ENCODE data around the gene KIR2DL3. TPM values are rescaled to one million over a fixed set of nuclear protein-coding genes. Genes with fewer than 3 reads are reported as not detected.

The KIR2DL3 gene
- polyA plus RNA-seq, 10 donors = 0.12 TPM; not detected in 9

DNA sequence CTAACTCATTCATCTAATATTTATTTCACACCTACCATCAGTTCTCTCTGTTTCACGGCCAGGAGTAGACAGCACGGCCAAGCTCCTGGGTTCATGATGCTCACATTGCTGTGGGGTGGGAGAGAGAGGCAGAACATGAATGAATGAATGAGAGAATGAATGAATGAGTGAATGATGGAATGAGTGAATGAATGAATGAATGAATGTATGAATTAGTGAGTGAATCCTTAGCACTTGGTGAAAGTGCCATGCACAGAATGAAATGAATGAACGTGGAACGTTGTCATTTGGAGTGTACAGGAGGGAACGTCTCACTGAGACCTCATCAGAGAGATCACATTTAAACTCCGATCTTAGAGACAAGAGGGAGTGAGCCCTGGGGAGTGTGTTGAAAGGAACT is 53.2 kb downstream of the KIR2DL3 start:
- no peak for DNase-seq

DNA sequence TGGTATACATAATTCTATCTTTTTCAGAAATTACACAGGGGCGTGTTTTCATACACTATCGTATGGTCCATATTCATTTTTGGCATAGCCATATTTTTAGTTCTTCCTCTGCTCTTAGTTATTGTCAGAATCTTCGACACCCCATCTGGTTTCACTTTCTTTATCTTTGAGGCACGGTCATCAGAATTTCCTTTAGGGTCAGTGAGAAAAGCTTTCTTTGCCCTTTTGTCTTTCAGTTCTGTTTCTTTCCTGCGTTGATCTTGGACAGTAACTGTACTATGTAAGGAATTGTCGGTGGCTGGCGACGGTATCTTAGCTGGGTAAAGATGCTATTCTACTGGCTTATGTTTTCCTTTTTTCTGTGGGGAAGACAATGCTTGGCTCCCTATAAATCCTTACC is 54.5 kb downstream of the KIR2DL3 start:
- DNase-seq = no peak

DNA sequence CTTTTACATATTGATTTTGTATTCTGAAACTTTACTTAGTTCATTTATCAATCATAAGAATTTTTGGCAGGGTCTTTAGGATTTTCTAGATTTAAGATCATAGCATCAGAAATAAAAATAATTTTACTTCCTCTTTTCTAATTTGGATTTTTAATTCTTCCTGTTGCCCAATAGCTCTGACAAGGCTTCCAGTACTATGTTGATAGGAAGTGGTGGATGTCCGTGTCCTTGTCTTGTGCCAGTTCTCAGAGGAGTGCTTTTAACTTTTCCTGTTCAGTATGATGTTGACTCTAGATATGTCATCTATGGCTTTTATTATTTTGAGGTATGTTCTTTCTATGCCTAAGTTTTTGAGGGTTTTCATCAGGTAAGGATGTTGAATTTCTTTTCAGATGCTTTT is 57.4 kb downstream of the KIR2DL3 start:
- no peak for DNase-seq

Other genes starting within 250 kb of the KIR2DL3 start
- gene LAIR2, start 235.7 kb upstream of the KIR2DL3 start, polyA plus RNA-seq (ENCODE audit: insufficient read length in 10 of 10) = 1 to 10 TPM in 1 of 10 donors, under 1 TPM in 2, not detected in 7; 0.64 to 2.6 (median 0.68) TPM
- 1 to 10 TPM in 3 of 10 donors, under 1 TPM in 7; 0.34 to 1.6 (median 0.91) TPM for gene LILRA2, start 164.7 kb upstream of the KIR2DL3 start, polyA plus RNA-seq (ENCODE audit: insufficient read length in 10 of 10)
- under 1 TPM; 0.29 to 0.95 (median 0.41) TPM for gene LILRA1, start 144.9 kb upstream of the KIR2DL3 start, polyA plus RNA-seq (ENCODE audit: insufficient read length in 10 of 10)
- gene LILRB1, start 108.0 kb upstream of the KIR2DL3 start, polyA plus RNA-seq (ENCODE audit: insufficient read length in 10 of 10) = 1 to 10 TPM in 9 of 10 donors, under 1 TPM in 1; 0.83 to 2.4 (median 1.4) TPM
- 1 to 10 TPM in 9 of 10 donors, under 1 TPM in 1; 0.72 to 2.0 (median 1.2) TPM for gene LILRB4, start 75.5 kb upstream of the KIR2DL3 start, polyA plus RNA-seq (ENCODE audit: insufficient read length in 10 of 10)
- gene KIR3DL3, start 14.1 kb upstream of the KIR2DL3 start, polyA plus RNA-seq (ENCODE audit: insufficient read length in 10 of 10) = not detected
- gene KIR2DL1, start 31.3 kb downstream of the KIR2DL3 start, polyA plus RNA-seq (ENCODE audit: insufficient read length in 10 of 10) = not detected
- gene KIR2DL4, start 65.1 kb downstream of the KIR2DL3 start, polyA plus RNA-seq (ENCODE audit: insufficient read length in 10 of 10) = not detected
- not detected for gene KIR3DL1, start 78.0 kb downstream of the KIR2DL3 start, polyA plus RNA-seq (ENCODE audit: insufficient read length in 10 of 10)
- gene KIR2DS4, start 94.2 kb downstream of the KIR2DL3 start, polyA plus RNA-seq (ENCODE audit: insufficient read length in 10 of 10) = under 1 TPM in 1 of 10 donors, not detected in 9; 0.13 TPM
- gene KIR3DL2, start 111.9 kb downstream of the KIR2DL3 start, polyA plus RNA-seq (ENCODE audit: insufficient read length in 10 of 10) = not detected
- under 1 TPM in 9 of 10 donors, not detected in 1; 0.12 to 0.67 (median 0.41) TPM for gene FCAR, start 135.7 kb downstream of the KIR2DL3 start, polyA plus RNA-seq (ENCODE audit: insufficient read length in 10 of 10)
- under 1 TPM in 7 of 10 donors, not detected in 3; 0.11 to 0.68 (median 0.40) TPM for gene NCR1, start 167.6 kb downstream of the KIR2DL3 start, polyA plus RNA-seq (ENCODE audit: insufficient read length in 10 of 10)
- gene NLRP7, start 209.0 kb downstream of the KIR2DL3 start, polyA plus RNA-seq (ENCODE audit: insufficient read length in 10 of 10) = under 1 TPM in 4 of 10 donors, not detected in 6; 0.34 to 0.53 (median 0.41) TPM
- gene NLRP2, start 227.9 kb downstream of the KIR2DL3 start, polyA plus RNA-seq (ENCODE audit: insufficient read length in 10 of 10) = 1 to 10 TPM in 6 of 10 donors, under 1 TPM in 4; 0.58 to 5.6 (median 1.1) TPM